ENCODE data around the gene S100A10. TPM values are rescaled to one million over a fixed set of nuclear protein-coding genes. Genes with fewer than 3 reads are reported as not detected.

S100A10 gene, protein sequence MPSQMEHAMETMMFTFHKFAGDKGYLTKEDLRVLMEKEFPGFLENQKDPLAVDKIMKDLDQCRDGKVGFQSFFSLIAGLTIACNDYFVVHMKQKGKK
- 120 and 212 TPM in 2 replicates for total RNA-seq

DNA sequence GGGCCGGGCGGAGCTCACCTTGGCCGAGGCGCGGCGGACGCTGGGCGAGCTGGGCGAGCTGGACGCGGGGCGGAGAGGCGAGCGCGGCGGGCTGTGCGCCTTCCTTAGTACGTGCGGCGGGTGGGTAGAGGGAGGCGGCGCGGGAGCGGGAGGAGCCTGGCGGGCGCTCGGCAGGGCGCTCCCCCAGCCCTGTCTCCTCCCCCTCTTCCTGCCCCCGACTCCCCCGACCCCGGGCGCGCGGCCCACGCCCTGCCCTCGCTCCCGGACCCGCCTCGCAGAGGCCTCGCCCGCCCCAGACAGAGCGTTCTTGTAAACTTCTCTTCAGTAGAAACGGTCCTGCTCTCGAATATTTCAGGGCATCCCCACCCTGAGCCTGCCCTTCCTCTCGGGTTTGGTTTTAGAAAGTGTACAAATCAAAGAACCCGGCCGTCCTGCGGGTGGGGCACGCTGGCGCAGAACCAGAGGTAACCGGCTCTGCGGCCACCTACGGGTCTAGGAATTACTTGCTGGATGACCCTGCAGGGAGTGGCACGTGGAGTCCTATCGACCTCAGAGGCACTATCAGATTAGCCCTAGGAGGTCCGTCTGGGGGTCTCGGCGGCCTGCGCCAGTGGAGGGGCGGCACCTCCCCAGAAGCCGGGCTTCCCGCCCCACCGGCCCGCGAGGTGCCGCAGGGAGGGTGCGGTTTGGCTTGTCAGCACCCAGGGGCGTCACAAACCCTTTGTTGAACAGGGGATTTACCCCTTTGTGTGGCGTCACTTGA is at the start of gene S100A10:
TSS of gene S100A10 (minus strand) at position 126 of the 763 bp plus-strand sequence. CDS start 7,629 bp downstream, outside the sequence.
- no peak for FAIRE-seq
- peak; percentile 77 for DNase-seq (ENCODE audit: low read depth)
- H3K27me3 ChIP-seq (ENCODE audit: control insufficient read depth, insufficient read depth, low read length) = no peaks in the 10 kb centered on the region
- TF ChIP-seq, protein P1, sequence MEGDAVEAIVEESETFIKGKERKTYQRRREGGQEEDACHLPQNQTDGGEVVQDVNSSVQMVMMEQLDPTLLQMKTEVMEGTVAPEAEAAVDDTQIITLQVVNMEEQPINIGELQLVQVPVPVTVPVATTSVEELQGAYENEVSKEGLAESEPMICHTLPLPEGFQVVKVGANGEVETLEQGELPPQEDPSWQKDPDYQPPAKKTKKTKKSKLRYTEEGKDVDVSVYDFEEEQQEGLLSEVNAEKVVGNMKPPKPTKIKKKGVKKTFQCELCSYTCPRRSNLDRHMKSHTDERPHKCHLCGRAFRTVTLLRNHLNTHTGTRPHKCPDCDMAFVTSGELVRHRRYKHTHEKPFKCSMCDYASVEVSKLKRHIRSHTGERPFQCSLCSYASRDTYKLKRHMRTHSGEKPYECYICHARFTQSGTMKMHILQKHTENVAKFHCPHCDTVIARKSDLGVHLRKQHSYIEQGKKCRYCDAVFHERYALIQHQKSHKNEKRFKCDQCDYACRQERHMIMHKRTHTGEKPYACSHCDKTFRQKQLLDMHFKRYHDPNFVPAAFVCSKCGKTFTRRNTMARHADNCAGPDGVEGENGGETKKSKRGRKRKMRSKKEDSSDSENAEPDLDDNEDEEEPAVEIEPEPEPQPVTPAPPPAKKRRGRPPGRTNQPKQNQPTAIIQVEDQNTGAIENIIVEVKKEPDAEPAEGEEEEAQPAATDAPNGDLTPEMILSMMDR (IDR thresholded peaks at IDR 0.05; ENCODE audit: insufficient read depth, low read length, severe bottlenecking) = no peak
- peak within 1 kb of the TSS; percentile 99 for H3K4me3 ChIP-seq (ENCODE audit: low read depth, low read length)
- peaks cover 2% of the 10 kb centered on the region for H3K36me3 ChIP-seq (ENCODE audit: control insufficient read depth, insufficient read depth, low read length)

DNA sequence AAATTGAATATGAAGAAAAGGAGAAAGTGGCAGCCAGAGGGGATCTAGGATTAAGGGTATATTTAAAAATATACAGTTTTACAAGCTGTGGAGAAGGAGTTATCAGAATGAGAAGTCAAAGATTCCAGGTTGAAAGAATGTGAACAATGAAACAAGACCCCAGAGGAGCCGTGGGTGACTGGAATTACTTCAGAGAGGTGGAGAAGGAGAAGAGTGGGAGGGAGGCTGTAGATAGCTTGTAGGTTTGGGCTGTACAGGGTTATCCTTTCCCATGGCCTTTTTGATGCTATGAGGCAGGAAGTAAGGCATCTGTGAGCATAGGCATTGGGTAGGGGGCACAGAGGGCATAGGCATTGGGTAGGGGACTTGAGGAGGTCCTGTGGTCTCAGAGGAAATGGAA is 48.4 kb upstream of the S100A10 start:
- TF ChIP-seq, protein P1 (IDR thresholded peaks at IDR 0.05; ENCODE audit: insufficient read depth, low read length, severe bottlenecking) = no peak
- H3K27me3 ChIP-seq (ENCODE audit: control insufficient read depth, insufficient read depth, low read length) = no peaks in the 10 kb centered on the region
- DNase-seq (ENCODE audit: low read depth) = no peak
- H3K4me3 ChIP-seq (ENCODE audit: low read depth, low read length) = no peak overlapping the region
- no peak for FAIRE-seq
- H3K36me3 ChIP-seq (ENCODE audit: control insufficient read depth, insufficient read depth, low read length) = no peaks in the 10 kb centered on the region

GRCh38 chr1:152039886-152040285 is 46.2 kb upstream of the S100A10 start:
- no peaks in the 10 kb centered on the region for H3K27me3 ChIP-seq (ENCODE audit: control insufficient read depth, insufficient read depth, low read length)
- TF ChIP-seq, protein P1 (IDR thresholded peaks at IDR 0.05; ENCODE audit: insufficient read depth, low read length, severe bottlenecking) = no peak
- no peak for FAIRE-seq

DNA sequence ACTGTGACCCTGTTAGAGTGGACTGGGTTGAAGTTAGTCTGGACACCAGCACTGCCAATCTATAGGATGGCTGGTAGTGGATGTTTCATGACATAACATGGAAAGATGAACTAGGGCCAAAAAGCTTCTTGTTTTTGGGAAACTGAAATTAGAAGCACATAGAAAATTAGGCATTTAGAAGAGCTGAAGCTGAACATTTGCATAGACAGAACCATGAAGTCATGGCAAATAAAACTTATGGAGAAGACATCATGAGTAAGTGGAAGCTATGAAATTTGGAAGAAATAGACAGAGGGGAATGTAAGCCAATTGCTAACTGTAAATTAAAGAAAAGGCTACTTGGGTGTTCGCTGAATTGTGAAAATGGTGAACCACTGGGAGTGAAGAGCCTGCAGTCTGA is 45.8 kb upstream of the S100A10 start:
- H3K4me3 ChIP-seq (ENCODE audit: low read depth, low read length) = no peak overlapping the region
- no peak for FAIRE-seq
- no peak for DNase-seq (ENCODE audit: low read depth)
- TF ChIP-seq, protein P1 (IDR thresholded peaks at IDR 0.05; ENCODE audit: insufficient read depth, low read length, severe bottlenecking) = no peak
- H3K36me3 ChIP-seq (ENCODE audit: control insufficient read depth, insufficient read depth, low read length) = peaks cover 8% of the 10 kb centered on the region
- no peaks in the 10 kb centered on the region for H3K27me3 ChIP-seq (ENCODE audit: control insufficient read depth, insufficient read depth, low read length)

More at GRCh38 chr1:152039886-152040285, 46.2 kb upstream of the S100A10 start:
- no peak for DNase-seq (ENCODE audit: low read depth)
- peaks cover 5% of the 10 kb centered on the region for H3K36me3 ChIP-seq (ENCODE audit: control insufficient read depth, insufficient read depth, low read length)
- H3K4me3 ChIP-seq (ENCODE audit: low read depth, low read length) = no peak overlapping the region

DNA sequence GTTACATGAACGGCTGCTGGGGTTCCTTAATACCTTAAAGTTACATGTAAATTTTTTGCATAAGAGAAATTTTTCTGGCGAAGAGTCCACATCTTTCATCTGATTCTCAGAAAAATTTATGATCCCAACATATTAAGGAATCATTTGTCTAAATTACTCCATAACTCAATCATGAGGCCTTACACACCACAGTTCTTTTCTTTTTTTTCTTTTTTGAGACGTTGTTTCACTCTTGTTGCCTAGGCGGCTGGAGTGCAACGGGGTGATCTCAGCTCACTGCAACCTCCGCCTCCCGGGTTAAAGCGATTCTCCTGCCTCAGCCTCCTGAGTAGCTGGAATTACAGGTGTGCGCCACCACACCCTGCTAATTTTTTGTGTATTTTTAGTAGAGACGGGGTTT is 45.2 kb upstream of the S100A10 start:
- H3K36me3 ChIP-seq (ENCODE audit: control insufficient read depth, insufficient read depth, low read length) = peaks cover 12% of the 10 kb centered on the region
- no peak for FAIRE-seq
- no peak overlapping the region for H3K4me3 ChIP-seq (ENCODE audit: low read depth, low read length)
- H3K27me3 ChIP-seq (ENCODE audit: control insufficient read depth, insufficient read depth, low read length) = no peaks in the 10 kb centered on the region
- DNase-seq (ENCODE audit: low read depth) = no peak
- TF ChIP-seq, protein P1 (IDR thresholded peaks at IDR 0.05; ENCODE audit: insufficient read depth, low read length, severe bottlenecking) = no peak
